IPS-20b (cell line): ENCODE data around the gene PFDN5.

ENCODE experiments used
- H3K27ac ChIP-seq: one replicate; pipeline ENCODE4 v1.5.1; 2013; ENCODE audit warnings: low read length
- H3K27me3 ChIP-seq: 2 replicates; pipeline ENCODE4 v1.6.1; 2013; ENCODE audit warnings: mild to moderate bottlenecking, low read length, inconsistent platforms; ENCODE audit not compliant: insufficient read depth
- H3K36me3 ChIP-seq: 2 replicates; pipeline ENCODE4 v1.6.1; 2013; ENCODE audit warnings: low read depth, mild to moderate bottlenecking, inconsistent platforms, low read length, moderate library complexity; ENCODE audit not compliant: insufficient read depth
- H3K4me1 ChIP-seq: 2 replicates; pipeline ENCODE4 v1.6.1; 2013; ENCODE audit warnings: mild to moderate bottlenecking, control low read depth, inconsistent platforms, low read length, moderate library complexity; ENCODE audit not compliant: insufficient read depth
- H3K4me3 ChIP-seq: 2 replicates; pipeline ENCODE4 v1.5.1; 2013; ENCODE audit warnings: mild to moderate bottlenecking, low read length, inconsistent platforms
- H3K9ac ChIP-seq: 2 replicates; pipeline ENCODE4 v1.6.1; 2013; ENCODE audit warnings: low read depth, mild to moderate bottlenecking, inconsistent platforms, low read length, moderate library complexity
- H3K9me3 ChIP-seq: 2 replicates; pipeline ENCODE4 v1.6.1; 2013; ENCODE audit warnings: mild to moderate bottlenecking, low read depth, low read length, inconsistent platforms; ENCODE audit not compliant: insufficient read depth

PFDN5 gene

GRCh38 chr12:53267999-53268629 lies 27.2 kb upstream of the PFDN5 start, which contains the start of gene ESPL1:
ESPL1 (plus strand) TSS chr12:53268299; CDS start chr12:53268767, 468 bp downstream.
- Histone ChIP-seq H3K27me3 (no peaks in the 10 kb centered on the region), H3K4me1 (peaks cover 10% of the 10 kb centered on the region), H3K9me3 (no peaks in the 10 kb centered on the region), H3K36me3 (peaks cover 31% of the 10 kb centered on the region), H3K9ac (peak within 1 kb of the TSS; percentile 92), H3K4me3 (peak within 1 kb of the TSS; percentile 86), H3K27ac (no peak within 1 kb of the TSS)

- H3K9ac ChIP-seq, result peak overlapping the region; percentile 92
- H3K27me3 ChIP-seq, result no peaks in the 10 kb centered on the region
- H3K4me1 ChIP-seq, result peaks cover 10% of the 10 kb centered on the region
- peak overlapping the region; percentile 86 for H3K4me3 ChIP-seq
- no peak overlapping the region for H3K27ac ChIP-seq
- no peaks in the 10 kb centered on the region for H3K9me3 ChIP-seq
- H3K36me3 ChIP-seq, result peaks cover 33% of the 10 kb centered on the region
Measured at GRCh38 chr12:53268630-53269562, 26.4 kb upstream of the PFDN5 start.

GRCh38 chr12:53274445-53274844 lies 20.9 kb upstream of the PFDN5 start:
- H3K4me1 ChIP-seq, result no peaks in the 10 kb centered on the region
- H3K4me3 ChIP-seq, result no peak overlapping the region
- no peak overlapping the region for H3K9ac ChIP-seq
- H3K9me3 ChIP-seq, result no peaks in the 10 kb centered on the region
- no peak overlapping the region for H3K27ac ChIP-seq
- peaks cover 70% of the 10 kb centered on the region for H3K36me3 ChIP-seq
- H3K27me3 ChIP-seq, result no peaks in the 10 kb centered on the region

- no peak overlapping the region for H3K9ac ChIP-seq
- H3K27me3 ChIP-seq, result no peaks in the 10 kb centered on the region
- no peaks in the 10 kb centered on the region for H3K9me3 ChIP-seq
- H3K4me1 ChIP-seq, result no peaks in the 10 kb centered on the region
- H3K27ac ChIP-seq, result no peak overlapping the region
- peaks cover 76% of the 10 kb centered on the region for H3K36me3 ChIP-seq
- no peak overlapping the region for H3K4me3 ChIP-seq
Measured at GRCh38 chr12:53276511-53276910, 18.8 kb upstream of the PFDN5 start.

GRCh38 chr12:53277981-53278380 lies 17.4 kb upstream of the PFDN5 start:
- H3K27me3 ChIP-seq, result no peaks in the 10 kb centered on the region
- H3K9me3 ChIP-seq, result no peaks in the 10 kb centered on the region
- no peak overlapping the region for H3K27ac ChIP-seq
- H3K4me3 ChIP-seq, result no peak overlapping the region
- H3K4me1 ChIP-seq, result no peaks in the 10 kb centered on the region
- no peak overlapping the region for H3K9ac ChIP-seq
- peaks cover 81% of the 10 kb centered on the region for H3K36me3 ChIP-seq

GRCh38 chr12:53279283-53279869 lies 16.0 kb upstream of the PFDN5 start:
- H3K9me3 ChIP-seq, result no peaks in the 10 kb centered on the region
- no peak overlapping the region for H3K27ac ChIP-seq
- H3K4me1 ChIP-seq, result no peaks in the 10 kb centered on the region
- H3K36me3 ChIP-seq, result peaks cover 89% of the 10 kb centered on the region
- no peak overlapping the region for H3K4me3 ChIP-seq
- no peaks in the 10 kb centered on the region for H3K27me3 ChIP-seq
- no peak overlapping the region for H3K9ac ChIP-seq

GRCh38 chr12:53279888-53280498 lies 15.3 kb upstream of the PFDN5 start:
- Histone ChIP-seq H3K27me3 (no peaks in the 10 kb centered on the region), H3K4me1 (no peaks in the 10 kb centered on the region), H3K36me3 (peaks cover 87% of the 10 kb centered on the region), H3K9me3 (no peaks in the 10 kb centered on the region), H3K4me3 (no peak overlapping the region), H3K9ac (no peak overlapping the region), H3K27ac (no peak overlapping the region)

- Histone ChIP-seq H3K36me3 (peaks cover 85% of the 10 kb centered on the region), H3K9ac (no peak overlapping the region), H3K4me1 (no peaks in the 10 kb centered on the region), H3K9me3 (no peaks in the 10 kb centered on the region), H3K4me3 (no peak overlapping the region), H3K27me3 (no peaks in the 10 kb centered on the region), H3K27ac (no peak overlapping the region)
Measured at GRCh38 chr12:53286448-53286847, 8.9 kb upstream of the PFDN5 start.

- Histone ChIP-seq H3K27me3 (no peaks in the 10 kb centered on the region), H3K9ac (no peak overlapping the region), H3K4me3 (no peak overlapping the region), H3K36me3 (peaks cover 85% of the 10 kb centered on the region), H3K9me3 (no peaks in the 10 kb centered on the region), H3K27ac (no peak overlapping the region), H3K4me1 (no peaks in the 10 kb centered on the region)
Measured at GRCh38 chr12:53287741-53288216, 7.6 kb upstream of the PFDN5 start.

GRCh38 chr12:53288322-53288721 lies 7.0 kb upstream of the PFDN5 start:
- H3K9ac ChIP-seq, result no peak overlapping the region
- H3K4me3 ChIP-seq, result no peak overlapping the region
- H3K27ac ChIP-seq, result no peak overlapping the region
- H3K36me3 ChIP-seq, result peaks cover 85% of the 10 kb centered on the region
- no peaks in the 10 kb centered on the region for H3K27me3 ChIP-seq
- no peaks in the 10 kb centered on the region for H3K9me3 ChIP-seq
- no peaks in the 10 kb centered on the region for H3K4me1 ChIP-seq

- H3K36me3 ChIP-seq, result peaks cover 80% of the 10 kb centered on the region
Measured at GRCh38 chr12:53289891-53290290, 5.5 kb upstream of the PFDN5 start.

More at GRCh38 chr12:53289891-53290290, 5.5 kb upstream of the PFDN5 start:
- no peak overlapping the region for H3K27ac ChIP-seq
- no peaks in the 10 kb centered on the region for H3K27me3 ChIP-seq
- no peaks in the 10 kb centered on the region for H3K9me3 ChIP-seq
- H3K4me1 ChIP-seq, result no peaks in the 10 kb centered on the region; the same call in 1 of the 2 replicates
- no peak overlapping the region for H3K4me3 ChIP-seq
- H3K9ac ChIP-seq, result no peak overlapping the region
